Measurements from ENCODE around the gene TANGO6.

Gene TANGO6

DNA sequence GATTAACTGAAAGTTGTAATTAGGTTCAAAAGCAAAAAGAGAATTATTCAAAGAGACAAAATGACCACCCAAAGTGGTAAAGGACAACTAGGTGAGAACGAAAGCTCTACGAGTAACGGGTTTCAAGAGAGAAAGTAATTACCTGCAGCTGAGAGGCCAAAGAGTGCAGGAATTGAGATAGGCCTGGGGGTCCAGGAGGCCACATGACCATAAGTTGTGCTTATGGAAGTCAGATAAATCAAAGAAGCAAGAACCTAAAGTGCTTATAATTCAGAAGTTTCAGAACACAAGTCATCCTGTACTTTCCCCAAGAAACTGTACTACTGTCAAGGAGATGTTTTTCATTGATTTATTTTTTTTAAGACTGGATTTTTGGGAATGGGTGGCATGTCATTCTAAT, 91.1 kb downstream of the TANGO6 start:
- no peak for TF ChIP-seq CTCF (IDR thresholded peaks at IDR 0.05; ENCODE audit: unreplicated experiment in 3 of 3)
- Mint-ChIP-seq H3K9me3 (no peaks in the 10 kb centered on the region), H3K27me3 (ENCODE audit: low read depth) (no peaks in the 10 kb centered on the region), H3K36me3 (ENCODE audit: low read depth) (peaks cover 41% of the 10 kb centered on the region), H3K4me3 (no peak overlapping the region), H3K27ac (no peak overlapping the region), H3K4me1 (peaks cover 6% of the 10 kb centered on the region)

GRCh38 chr16:68935008-68935407, 91.7 kb downstream of the TANGO6 start:
- Mint-ChIP-seq H3K4me3 (no peak overlapping the region), H3K4me1 (peaks cover 4% of the 10 kb centered on the region), H3K27ac (no peak overlapping the region), H3K36me3 (ENCODE audit: low read depth) (peaks cover 35% of the 10 kb centered on the region), H3K9me3 (no peaks in the 10 kb centered on the region), H3K27me3 (ENCODE audit: low read depth) (no peaks in the 10 kb centered on the region)
- no peak for TF ChIP-seq CTCF (IDR thresholded peaks at IDR 0.05; ENCODE audit: unreplicated experiment in 3 of 3)

GRCh38 chr16:68936736-68937631, 93.7 kb downstream of the TANGO6 start:
- Mint-ChIP-seq H3K4me1 (no peaks in the 10 kb centered on the region), H3K4me3 (no peak overlapping the region), H3K27ac (no peak overlapping the region), H3K9me3 (no peaks in the 10 kb centered on the region), H3K36me3 (ENCODE audit: low read depth) (peaks cover 23% of the 10 kb centered on the region), H3K27me3 (ENCODE audit: low read depth) (no peaks in the 10 kb centered on the region)
- no peak for TF ChIP-seq CTCF (IDR thresholded peaks at IDR 0.05; ENCODE audit: unreplicated experiment in 3 of 3)

- Mint-ChIP-seq H3K27me3 (ENCODE audit: low read depth) (no peaks in the 10 kb centered on the region), H3K4me3 (no peak overlapping the region), H3K4me1 (no peaks in the 10 kb centered on the region), H3K36me3 (ENCODE audit: low read depth) (peaks cover 21% of the 10 kb centered on the region), H3K27ac (no peak overlapping the region), H3K9me3 (peaks cover 14% of the 10 kb centered on the region)
- no peak for TF ChIP-seq CTCF (IDR thresholded peaks at IDR 0.05; ENCODE audit: unreplicated experiment in 3 of 3)
These were observed 96.5 kb downstream of the TANGO6 start for GRCh38 chr16:68939692-68940320.

DNA sequence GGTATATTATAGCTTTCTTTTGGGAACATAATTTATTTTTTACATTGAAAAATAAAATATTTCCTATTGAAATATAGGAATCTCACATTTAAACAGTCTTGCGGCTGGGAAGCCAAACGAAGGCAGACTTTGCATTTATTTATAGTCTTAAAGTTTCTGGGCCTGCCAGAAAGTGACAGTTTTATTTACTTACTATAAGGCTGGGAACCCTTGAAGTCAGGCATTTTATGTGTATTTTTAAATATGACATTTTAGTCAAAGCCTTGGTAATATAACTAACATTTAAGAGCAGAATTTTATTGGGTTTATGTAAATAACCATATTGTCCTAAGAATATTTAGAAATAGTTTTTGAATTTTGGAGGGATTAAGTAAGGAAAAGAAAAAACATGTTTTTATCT, 97.5 kb downstream of the TANGO6 start:
- peaks cover 14% of the 10 kb centered on the region for H3K9me3 Mint-ChIP-seq

More for the DNA sequence above, 97.5 kb downstream of the TANGO6 start:
- Mint-ChIP-seq H3K36me3 (ENCODE audit: low read depth) (peaks cover 24% of the 10 kb centered on the region), H3K4me3 (no peak overlapping the region), H3K4me1 (no peaks in the 10 kb centered on the region), H3K27ac (no peak overlapping the region), H3K27me3 (ENCODE audit: low read depth) (no peaks in the 10 kb centered on the region)
- no peak for TF ChIP-seq CTCF (IDR thresholded peaks at IDR 0.05; ENCODE audit: unreplicated experiment in 3 of 3)
